ENCODE results near the gene CA5B. TPM values are rescaled to one million over a fixed set of nuclear protein-coding genes. Genes with fewer than 3 reads are reported as not detected.

The CA5B gene
- total and polyA plus RNA-seq, 2 of the 8 experiments (the other 6 are each of a cell fraction or from before 2014, with no cell fraction given), result 3.3 to 8.6 TPM

GRCh38 chrX:15804563-15804962 is 66.5 kb downstream of the CA5B start (continued):
- TF ChIP-seq CHD7 (IDR thresholded peaks at IDR 0.05; ENCODE audit: insufficient replicate concordance, low read length) (no peak), HDAC6 (IDR thresholded peaks at IDR 0.05; ENCODE audit: low read depth, low read length) (no peak), CBX5 (IDR thresholded peaks at IDR 0.05; ENCODE audit: low read depth, low read length) (no peak), EGR1 (IDR thresholded peaks at IDR 0.05; ENCODE audit: borderline replicate concordance, low read depth, low read length) (no peak), CEBPB (IDR thresholded peaks at IDR 0.05; ENCODE audit: low read depth, low read length) (no peak), EP300 (IDR thresholded peaks at IDR 0.05; ENCODE audit: borderline replicate concordance in 1 of 2, low read depth in 2 of 2, low read length in 2 of 2) (no peak), BRCA1 (IDR thresholded peaks at IDR 0.05; ENCODE audit: low read depth, low read length) (no peak), SP4 (IDR thresholded peaks at IDR 0.05; ENCODE audit: low read length) (no peak), CTBP2 (IDR thresholded peaks at IDR 0.05; ENCODE audit: borderline replicate concordance, insufficient read depth, insufficient read length, low read length) (no peak), RXRA (IDR thresholded peaks at IDR 0.05; ENCODE audit: insufficient read depth, low read depth, low read length) (no peak)
